Neural cell (in vitro differentiated cells): ENCODE data around the gene SPPL3. TPM values are rescaled to one million over a fixed set of nuclear protein-coding genes. Genes with fewer than 3 reads are reported as not detected.

Source experiments
- polyA plus RNA-seq: library from polyadenylated mRNA; depleted of rRNA; stranded (reverse); fragments of >200 nt; gene quantifications from 2 replicates; pipeline ENCODE4 v1.2.3, GENCODE V29; 2014

The SPPL3 gene
- polyA plus RNA-seq, 1 donor from 2014 or later: 21.3 TPM

Other genes with a start within 250 kb of the SPPL3 start
- gene MLEC, start 217.2 kb downstream of the SPPL3 start, polyA plus RNA-seq: 27.4 and 33.2 TPM in 2 replicates
- gene UNC119B, start 193.9 kb downstream of the SPPL3 start, polyA plus RNA-seq: 17.3 and 20.3 TPM in 2 replicates
- 3.6 and 5.2 TPM in 2 replicates for gene ACADS, start 178.5 kb downstream of the SPPL3 start, polyA plus RNA-seq
- gene HNF1A, start 74.2 kb upstream of the SPPL3 start, polyA plus RNA-seq: not detected in 2 replicates
- gene C12orf43, start 112.1 kb upstream of the SPPL3 start, polyA plus RNA-seq: 20.3 and 20.8 TPM in 2 replicates
- gene OASL, start 134.9 kb upstream of the SPPL3 start, polyA plus RNA-seq: 0.42 TPM in 1 of 2 replicates, not detected in the other
- not detected in 2 replicates for gene P2RX7, start 228.5 kb upstream of the SPPL3 start, polyA plus RNA-seq